ENCODE results near the gene DNPEP. TPM values are rescaled to one million over a fixed set of nuclear protein-coding genes. Genes with fewer than 3 reads are reported as not detected.

DNPEP gene
- total RNA-seq, 1 experiment from 2014 or later = 81.3 TPM

DNA sequence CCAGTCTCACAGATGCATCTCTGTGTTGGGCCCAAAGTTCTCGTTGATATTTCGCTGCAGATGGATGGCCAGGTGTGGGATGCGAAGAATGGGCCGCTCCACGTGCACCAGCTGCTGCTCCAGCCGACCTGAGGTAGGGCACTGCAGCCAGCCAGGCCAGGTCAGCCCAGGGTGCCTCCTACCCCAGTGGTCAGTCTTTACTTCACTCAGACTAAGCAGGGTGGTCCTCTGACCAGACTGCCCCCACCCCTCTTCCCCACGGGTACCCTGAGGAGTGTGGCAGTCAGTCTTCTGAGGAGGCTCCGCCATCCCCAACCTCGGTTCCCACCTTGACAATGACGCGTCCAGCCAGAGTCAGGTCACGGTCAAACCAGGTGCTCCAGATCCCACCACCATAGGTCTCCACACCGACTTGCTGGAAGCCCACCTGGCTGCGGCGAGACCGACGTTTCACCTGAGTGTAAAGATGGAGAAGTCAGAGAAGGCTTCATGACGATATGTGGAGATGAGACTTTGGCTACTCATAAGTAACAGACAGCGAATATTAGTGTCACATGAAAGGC lies 1.7 kb downstream of the DNPEP start:
- Mint-ChIP-seq H3K36me3 (ENCODE audit: insufficient read depth, unreplicated experiment) (peaks cover 54% of the 10 kb centered on the region), H3K4me1 (ENCODE audit: insufficient read depth, unreplicated experiment) (no peaks in the 10 kb centered on the region), H3K4me3 (ENCODE audit: unreplicated experiment) (no peak overlapping the region), H3K9me3 (ENCODE audit: unreplicated experiment) (no peaks in the 10 kb centered on the region), H3K27ac (ENCODE audit: low read depth, unreplicated experiment) (no peak overlapping the region), H3K27me3 (ENCODE audit: insufficient read depth, unreplicated experiment) (no peaks in the 10 kb centered on the region)
- CTCF ChIA-PET = interaction anchor here (3.1 kb wide), 1 partner anchor 17 kb away, joined by 19 read pairs; no protein-coding TSS in a partner anchor
- intact Hi-C loops (cut with micrococcal nuclease) = no loop called here
- no peak for DNase-seq (ENCODE audit: unreplicated experiment)
- TF ChIP-seq, protein P1, sequence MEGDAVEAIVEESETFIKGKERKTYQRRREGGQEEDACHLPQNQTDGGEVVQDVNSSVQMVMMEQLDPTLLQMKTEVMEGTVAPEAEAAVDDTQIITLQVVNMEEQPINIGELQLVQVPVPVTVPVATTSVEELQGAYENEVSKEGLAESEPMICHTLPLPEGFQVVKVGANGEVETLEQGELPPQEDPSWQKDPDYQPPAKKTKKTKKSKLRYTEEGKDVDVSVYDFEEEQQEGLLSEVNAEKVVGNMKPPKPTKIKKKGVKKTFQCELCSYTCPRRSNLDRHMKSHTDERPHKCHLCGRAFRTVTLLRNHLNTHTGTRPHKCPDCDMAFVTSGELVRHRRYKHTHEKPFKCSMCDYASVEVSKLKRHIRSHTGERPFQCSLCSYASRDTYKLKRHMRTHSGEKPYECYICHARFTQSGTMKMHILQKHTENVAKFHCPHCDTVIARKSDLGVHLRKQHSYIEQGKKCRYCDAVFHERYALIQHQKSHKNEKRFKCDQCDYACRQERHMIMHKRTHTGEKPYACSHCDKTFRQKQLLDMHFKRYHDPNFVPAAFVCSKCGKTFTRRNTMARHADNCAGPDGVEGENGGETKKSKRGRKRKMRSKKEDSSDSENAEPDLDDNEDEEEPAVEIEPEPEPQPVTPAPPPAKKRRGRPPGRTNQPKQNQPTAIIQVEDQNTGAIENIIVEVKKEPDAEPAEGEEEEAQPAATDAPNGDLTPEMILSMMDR (IDR thresholded peaks at IDR 0.05; ENCODE audit: unreplicated experiment) = no peak
- BruUV-seq (replicated peaks) = TSS peak; percentile 23
- POLR2A ChIA-PET = interaction anchor here (0.8 to 3.1 kb wide), 4 partner anchors 7 to 157 kb away, joined by 4 to 13 read pairs (median 8); partner anchors contain the start of genes ANKZF1, ATG9A and DNAJB2

DNA sequence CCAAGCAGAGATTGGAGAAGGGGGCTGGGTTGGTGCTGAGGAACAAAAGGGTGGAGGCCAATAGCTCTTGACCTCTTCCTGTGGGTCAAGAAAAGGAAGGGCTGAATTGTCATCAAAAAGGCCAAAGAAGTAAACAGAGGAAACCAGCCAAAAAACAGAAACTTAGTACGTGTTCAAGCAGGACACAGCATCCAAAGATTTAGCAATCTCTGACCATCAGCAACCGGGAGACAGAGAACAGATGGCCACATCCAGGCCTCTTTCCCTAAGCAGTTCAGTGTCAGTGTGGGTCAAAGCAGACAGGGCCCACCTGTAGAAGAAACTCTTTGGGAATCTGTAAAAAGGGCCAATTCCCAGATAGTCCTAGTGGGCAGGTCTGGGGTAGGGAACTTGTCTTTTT lies 2.9 kb downstream of the DNPEP start:
- TF ChIP-seq, protein P1 (IDR thresholded peaks at IDR 0.05; ENCODE audit: unreplicated experiment) = no peak
- intact Hi-C loops (cut with micrococcal nuclease) = no loop called here
- Mint-ChIP-seq H3K9me3 (ENCODE audit: unreplicated experiment) (no peaks in the 10 kb centered on the region), H3K4me3 (ENCODE audit: unreplicated experiment) (no peak overlapping the region), H3K27ac (ENCODE audit: low read depth, unreplicated experiment) (peak overlapping the region; percentile 84), H3K36me3 (ENCODE audit: insufficient read depth, unreplicated experiment) (peaks cover 66% of the 10 kb centered on the region), H3K27me3 (ENCODE audit: insufficient read depth, unreplicated experiment) (no peaks in the 10 kb centered on the region), H3K4me1 (ENCODE audit: insufficient read depth, unreplicated experiment) (no peaks in the 10 kb centered on the region)
- BruUV-seq (replicated peaks) = no TSS peak
- no peak for DNase-seq (ENCODE audit: unreplicated experiment)
- CTCF ChIA-PET = interaction anchor here (0.5 to 1.3 kb wide), 2 partner anchors 221 to 674 kb away, joined by 3 to 4 read pairs; partner anchors contain the start of gene TTLL4
- POLR2A ChIA-PET = no interaction called here

DNA sequence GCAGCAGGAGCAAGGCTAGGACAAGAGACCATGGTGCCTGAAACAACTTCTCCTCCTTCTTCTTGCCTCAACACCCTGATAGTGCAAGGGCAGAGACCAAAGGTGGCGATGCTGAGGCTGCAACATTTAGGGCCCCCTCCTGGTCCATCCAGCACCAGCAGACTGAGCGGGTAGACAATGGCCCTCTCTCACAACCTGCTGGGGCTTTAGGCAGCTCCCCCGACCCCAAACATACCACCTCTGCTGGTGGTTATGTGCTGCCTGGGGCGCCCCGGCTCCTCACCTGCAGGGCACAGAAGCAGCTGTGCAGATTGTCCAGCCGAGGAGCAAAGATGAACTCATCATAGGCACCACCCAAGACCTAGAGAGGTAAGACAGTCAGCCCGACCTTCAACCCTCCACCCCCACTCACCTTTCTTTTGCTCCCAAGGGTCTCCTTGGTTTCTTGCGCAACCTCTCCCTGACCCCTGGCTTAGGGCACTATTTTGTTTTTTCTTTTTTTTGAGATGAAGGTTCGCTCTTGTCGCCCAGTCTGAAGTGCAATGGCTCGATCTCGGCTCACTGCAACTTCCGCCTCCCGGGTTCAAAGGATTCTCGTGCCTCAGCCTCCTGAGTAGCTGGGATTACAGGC lies 3.5 kb downstream of the DNPEP start:
- Mint-ChIP-seq H3K27me3 (ENCODE audit: insufficient read depth, unreplicated experiment) (no peaks in the 10 kb centered on the region), H3K4me1 (ENCODE audit: insufficient read depth, unreplicated experiment) (no peaks in the 10 kb centered on the region), H3K27ac (ENCODE audit: low read depth, unreplicated experiment) (peak overlapping the region; percentile 84), H3K9me3 (ENCODE audit: unreplicated experiment) (no peaks in the 10 kb centered on the region), H3K4me3 (ENCODE audit: unreplicated experiment) (no peak overlapping the region), H3K36me3 (ENCODE audit: insufficient read depth, unreplicated experiment) (peaks cover 66% of the 10 kb centered on the region)
- POLR2A ChIA-PET = no interaction called here
- no TSS peak for BruUV-seq (replicated peaks)
- intact Hi-C loops (cut with micrococcal nuclease) = no loop called here
- no peak for DNase-seq (ENCODE audit: unreplicated experiment)
- TF ChIP-seq, protein P1 (IDR thresholded peaks at IDR 0.05; ENCODE audit: unreplicated experiment) = no peak
- CTCF ChIA-PET = interaction anchor here (0.7 to 1.3 kb wide), 3 partner anchors 141 to 220 kb away, joined by 3 read pairs; no protein-coding TSS in a partner anchor

DNA sequence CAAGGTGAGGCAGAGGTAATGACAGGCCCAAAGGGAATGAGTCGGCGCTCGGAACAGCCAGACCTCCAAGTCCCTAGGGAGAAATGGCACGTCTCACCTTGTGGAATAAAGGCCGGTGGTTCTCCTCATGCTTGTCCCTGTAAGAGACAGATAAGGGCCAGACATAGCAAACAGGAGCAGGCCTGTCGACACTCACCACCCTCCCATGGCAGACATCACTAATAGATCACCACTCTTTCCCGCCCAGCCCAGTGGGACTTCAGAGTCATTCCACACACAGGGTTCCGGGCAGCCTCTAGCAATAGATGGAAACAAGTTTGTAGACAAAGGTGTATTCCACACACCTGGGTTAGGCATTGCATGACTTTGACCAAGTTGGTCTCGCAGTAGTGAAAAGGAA lies 6.3 kb downstream of the DNPEP start:
- H3K9me3 Mint-ChIP-seq (ENCODE audit: unreplicated experiment) = no peaks in the 10 kb centered on the region
- peaks cover 59% of the 10 kb centered on the region for H3K36me3 Mint-ChIP-seq (ENCODE audit: insufficient read depth, unreplicated experiment)
- intact Hi-C loops (cut with micrococcal nuclease) = no loop called here
- no TSS peak for BruUV-seq (replicated peaks)
- ChIA-PET POLR2A (no interaction called here), CTCF (interaction anchor here (0.6 kb wide), 1 partner anchor 1595 kb away, joined by 3 read pairs; no protein-coding TSS in a partner anchor)
- no peak overlapping the region for H3K27ac Mint-ChIP-seq (ENCODE audit: low read depth, unreplicated experiment)
- no peak for DNase-seq (ENCODE audit: unreplicated experiment)
- H3K4me1 Mint-ChIP-seq (ENCODE audit: insufficient read depth, unreplicated experiment) = no peaks in the 10 kb centered on the region
- no peaks in the 10 kb centered on the region for H3K27me3 Mint-ChIP-seq (ENCODE audit: insufficient read depth, unreplicated experiment)
- TF ChIP-seq, protein P1 (IDR thresholded peaks at IDR 0.05; ENCODE audit: unreplicated experiment) = no peak
- no peak overlapping the region for H3K4me3 Mint-ChIP-seq (ENCODE audit: unreplicated experiment)

All from MCF 10A (cell line).